T-helper 2 cell treated with Interferon-gamma antibody and Interleukin-4, amounts not matched to agents 5 μg/mL and 100 μg/mL, for 36 hours (primary cell): ENCODE measurements around the gene CTSE.

Experiments
- DNase-seq: peaks from one replicate; pipeline ENCODE4 v3.0.0; 2021; ENCODE audit warnings: low spot score
- H3K27ac Mint-ChIP-seq: one replicate; pipeline ENCODE4 v1.8.0; 2021; ENCODE audit warnings: mild to moderate bottlenecking, mixed read lengths
- H3K27me3 Mint-ChIP-seq: one replicate; pipeline ENCODE4 v1.8.0; 2021; ENCODE audit warnings: low read depth, mixed read lengths
- H3K36me3 Mint-ChIP-seq: one replicate; pipeline ENCODE4 v1.8.0; 2021; ENCODE audit warnings: low read depth, mixed read lengths
- H3K4me1 Mint-ChIP-seq: one replicate; pipeline ENCODE4 v1.8.0; 2021; ENCODE audit warnings: low read depth, mixed read lengths
- H3K4me3 Mint-ChIP-seq: one replicate; pipeline ENCODE4 v1.8.0; 2022; ENCODE audit warnings: mild to moderate bottlenecking, moderate library complexity, mixed read lengths
- H3K9me3 Mint-ChIP-seq: one replicate; pipeline ENCODE4 v1.8.0; 2021; ENCODE audit warnings: mixed read lengths

CTSE gene

DNA sequence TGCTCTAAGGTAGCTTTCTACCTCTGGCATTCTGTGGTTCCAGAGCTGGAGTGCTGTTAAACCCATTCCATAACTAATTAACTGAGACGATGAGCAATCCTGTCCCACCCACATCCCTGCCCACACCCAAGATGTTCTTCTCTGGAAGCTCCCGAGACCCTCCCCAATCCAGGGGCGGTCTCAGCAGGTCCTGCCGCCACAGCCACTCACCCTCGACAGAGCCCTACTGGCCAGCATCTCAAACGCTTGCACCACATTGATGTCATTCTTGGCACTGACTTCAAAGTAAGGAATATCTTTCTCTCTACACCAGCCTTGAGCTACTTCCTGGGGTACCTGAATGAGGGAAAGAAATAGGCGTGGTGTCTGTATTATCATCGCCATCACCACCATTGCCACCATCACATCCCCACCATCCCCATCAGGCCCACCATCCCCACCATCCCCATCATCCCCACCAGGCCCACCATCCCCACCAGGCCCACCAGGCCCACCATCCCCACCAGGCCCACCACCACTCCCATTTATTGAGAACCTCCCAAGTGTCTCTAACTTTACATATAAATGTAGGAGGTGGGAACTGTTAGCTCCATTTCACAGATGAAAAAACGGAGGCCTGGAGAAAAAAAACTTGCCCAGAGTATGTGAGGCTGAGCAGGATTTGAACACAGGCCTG lies 38.2 kb downstream of the CTSE start:
- peaks cover 5% of the 10 kb centered on the region for H3K27me3 Mint-ChIP-seq
- no peaks in the 10 kb centered on the region for H3K4me1 Mint-ChIP-seq
- no peaks in the 10 kb centered on the region for H3K9me3 Mint-ChIP-seq
- H3K27ac Mint-ChIP-seq: no peak overlapping the region
- H3K4me3 Mint-ChIP-seq: no peak overlapping the region
- no peaks in the 10 kb centered on the region for H3K36me3 Mint-ChIP-seq
- DNase-seq: no peak

DNA sequence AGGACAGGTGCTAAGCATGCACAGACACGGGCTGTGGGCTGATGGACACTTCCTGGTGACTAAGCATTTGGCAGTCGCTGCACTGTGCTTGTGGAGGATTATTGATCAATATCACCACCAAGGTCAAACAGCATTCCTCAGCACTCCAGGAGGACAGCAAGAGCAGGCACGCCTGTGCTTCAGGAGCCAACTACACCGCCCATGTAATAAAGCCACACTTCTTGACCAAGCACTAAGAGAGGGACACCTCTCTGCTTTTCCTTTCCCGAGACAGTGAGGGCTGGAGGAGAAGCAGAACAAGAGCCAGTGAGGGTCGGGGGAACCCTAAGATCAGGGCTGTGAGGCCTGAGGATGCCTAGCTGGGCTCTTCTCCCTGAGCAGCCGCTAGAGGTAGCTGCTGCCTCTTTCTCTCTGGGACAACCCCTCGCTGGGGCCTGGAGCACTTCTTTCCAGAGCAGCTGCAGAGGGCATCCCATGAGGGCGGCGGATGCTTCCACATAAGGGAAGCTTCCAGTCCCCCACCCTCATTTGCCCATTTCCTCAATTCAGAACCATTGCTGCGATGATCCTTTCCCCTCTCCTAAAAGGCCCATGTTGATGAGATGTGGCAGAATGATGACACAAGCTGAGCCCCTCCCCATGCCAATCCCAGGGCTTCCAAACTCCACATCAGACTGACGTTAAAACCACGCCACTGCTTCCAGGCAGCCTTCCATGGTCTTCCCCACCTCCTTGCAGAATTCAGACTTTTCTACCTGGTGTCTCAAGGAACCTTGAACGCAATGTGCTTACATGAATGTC lies 39.6 kb downstream of the CTSE start:
- DNase-seq: peak; percentile 12
- no peak overlapping the region for H3K27ac Mint-ChIP-seq

GRCh38 chr1:205981257-205981656 lies 42.4 kb downstream of the CTSE start:
- Mint-ChIP-seq H3K27ac (no peak overlapping the region), H3K27me3 (no peaks in the 10 kb centered on the region), H3K36me3 (no peaks in the 10 kb centered on the region), H3K4me3 (no peak overlapping the region), H3K9me3 (no peaks in the 10 kb centered on the region), H3K4me1 (no peaks in the 10 kb centered on the region)
- DNase-seq: no peak

More for the DNA sequence above, 39.6 kb downstream of the CTSE start:
- no peaks in the 10 kb centered on the region for H3K9me3 Mint-ChIP-seq
- H3K4me1 Mint-ChIP-seq: no peaks in the 10 kb centered on the region
- no peak overlapping the region for H3K4me3 Mint-ChIP-seq
- H3K36me3 Mint-ChIP-seq: no peaks in the 10 kb centered on the region
- no peaks in the 10 kb centered on the region for H3K27me3 Mint-ChIP-seq

DNA sequence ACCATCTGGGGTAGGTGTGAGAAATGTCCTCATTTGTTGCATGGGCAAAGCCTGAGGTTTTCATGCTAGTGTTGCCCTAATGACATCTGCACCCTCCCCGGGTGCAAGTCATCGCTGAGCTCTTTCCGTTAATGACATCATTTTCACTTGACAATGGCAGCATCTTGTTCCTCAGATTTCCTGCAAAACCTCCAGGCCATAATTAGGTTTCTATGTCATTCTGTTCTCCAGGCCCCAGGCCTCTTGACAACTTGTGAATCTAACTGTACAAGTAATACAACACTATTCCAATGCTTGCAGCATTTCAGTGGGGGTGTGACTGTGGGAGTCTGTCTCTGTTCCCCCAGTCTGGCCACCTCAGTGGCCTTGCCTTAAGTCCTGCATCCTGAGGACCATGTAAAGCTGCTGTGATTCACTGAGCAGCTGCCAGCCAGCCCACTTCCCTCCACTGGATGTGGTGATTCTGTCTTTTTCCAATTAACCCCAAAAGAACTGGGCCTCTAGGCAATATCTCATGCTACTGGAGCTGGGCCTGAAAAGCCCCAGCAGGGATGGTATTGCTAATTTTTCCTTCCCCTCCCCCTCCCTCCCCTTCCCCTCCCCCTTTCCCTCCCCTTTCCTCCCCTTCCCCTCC lies 43.3 kb downstream of the CTSE start:
- no peaks in the 10 kb centered on the region for H3K4me1 Mint-ChIP-seq
- no peak for DNase-seq
- H3K27ac Mint-ChIP-seq: no peak overlapping the region
- no peaks in the 10 kb centered on the region for H3K36me3 Mint-ChIP-seq
- H3K27me3 Mint-ChIP-seq: no peaks in the 10 kb centered on the region
- no peak overlapping the region for H3K4me3 Mint-ChIP-seq
- H3K9me3 Mint-ChIP-seq: no peaks in the 10 kb centered on the region

- H3K27me3 Mint-ChIP-seq: no peaks in the 10 kb centered on the region
- peaks cover 10% of the 10 kb centered on the region for H3K9me3 Mint-ChIP-seq
- no peak overlapping the region for H3K27ac Mint-ChIP-seq
- no peak overlapping the region for H3K4me3 Mint-ChIP-seq
- no peaks in the 10 kb centered on the region for H3K36me3 Mint-ChIP-seq
- no peak for DNase-seq
- H3K4me1 Mint-ChIP-seq: no peaks in the 10 kb centered on the region
These were observed 44.4 kb downstream of the CTSE start for GRCh38 chr1:205979301-205979700.

DNA sequence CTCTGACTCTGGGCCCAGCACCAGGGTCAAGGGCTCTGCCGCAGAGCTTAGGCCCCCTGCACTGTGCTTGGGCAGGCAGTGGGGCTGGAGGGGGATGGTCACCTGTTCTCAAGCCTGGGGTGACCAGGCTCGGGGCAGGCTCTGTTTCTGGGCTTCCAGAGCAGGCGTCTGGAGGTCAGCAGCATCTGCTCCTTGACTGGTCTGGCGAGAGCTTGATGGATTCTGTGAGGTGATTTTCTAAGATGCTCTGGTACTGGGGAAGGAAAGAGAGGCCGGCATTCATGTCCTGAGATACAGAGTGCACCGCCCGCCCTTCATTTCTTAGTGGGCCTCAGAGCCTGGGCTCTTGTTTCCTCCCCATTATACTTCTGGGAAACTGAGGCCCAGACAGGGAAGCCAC lies 45.0 kb downstream of the CTSE start:
- Mint-ChIP-seq H3K27ac (no peak overlapping the region), H3K4me3 (no peak overlapping the region), H3K4me1 (no peaks in the 10 kb centered on the region), H3K36me3 (no peaks in the 10 kb centered on the region), H3K9me3 (peaks cover 16% of the 10 kb centered on the region), H3K27me3 (no peaks in the 10 kb centered on the region)
- DNase-seq: no peak

GRCh38 chr1:205977402-205978014 lies 46.2 kb downstream of the CTSE start:
- Mint-ChIP-seq H3K27ac (no peak overlapping the region), H3K4me1 (no peaks in the 10 kb centered on the region), H3K27me3 (no peaks in the 10 kb centered on the region), H3K4me3 (no peak overlapping the region), H3K9me3 (peaks cover 18% of the 10 kb centered on the region), H3K36me3 (no peaks in the 10 kb centered on the region)
- peak; percentile 55 for DNase-seq

DNA sequence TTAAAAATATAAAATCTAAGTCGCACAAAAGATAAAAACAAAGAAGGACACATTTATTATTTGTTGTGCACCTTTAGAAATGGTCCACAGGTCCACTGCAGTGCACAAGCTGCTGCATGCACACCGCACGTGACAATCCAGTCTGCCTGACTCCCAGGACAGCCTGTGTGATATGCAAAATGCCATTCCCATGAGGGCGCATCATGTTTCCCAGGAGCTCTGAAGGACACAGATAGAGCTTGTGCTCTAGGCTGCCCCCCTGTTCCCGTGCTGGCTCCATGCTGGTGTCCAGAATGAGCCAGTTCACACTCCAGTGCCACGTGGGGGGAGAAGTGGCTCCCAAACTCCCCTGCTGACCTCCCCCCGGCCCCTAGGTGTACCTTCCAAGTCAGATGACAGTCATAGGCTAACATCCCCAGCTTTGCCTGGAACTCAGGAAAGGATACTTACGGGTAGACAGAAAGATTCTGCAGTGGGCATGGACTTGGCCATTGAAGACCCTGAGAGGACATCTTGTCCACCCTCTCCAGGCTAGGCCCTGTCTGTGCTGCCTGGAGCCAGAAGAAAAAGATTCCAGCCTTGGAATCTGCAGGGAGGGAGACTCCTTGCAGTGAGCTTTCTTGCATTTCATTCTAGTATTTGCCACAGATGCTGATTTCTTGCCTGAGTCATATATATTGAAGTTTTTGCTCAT lies 46.8 kb downstream of the CTSE start:
- no peak overlapping the region for H3K4me3 Mint-ChIP-seq
- no peaks in the 10 kb centered on the region for H3K36me3 Mint-ChIP-seq
- H3K27me3 Mint-ChIP-seq: no peaks in the 10 kb centered on the region
- DNase-seq: no peak
- no peaks in the 10 kb centered on the region for H3K4me1 Mint-ChIP-seq
- H3K9me3 Mint-ChIP-seq: peaks cover 18% of the 10 kb centered on the region
- no peak overlapping the region for H3K27ac Mint-ChIP-seq

- Mint-ChIP-seq H3K4me1 (no peaks in the 10 kb centered on the region), H3K36me3 (no peaks in the 10 kb centered on the region), H3K27ac (no peak overlapping the region), H3K4me3 (no peak overlapping the region), H3K27me3 (no peaks in the 10 kb centered on the region), H3K9me3 (peaks cover 18% of the 10 kb centered on the region)
- no peak for DNase-seq
These were observed 47.7 kb downstream of the CTSE start for GRCh38 chr1:205976036-205976435.

- no peak for DNase-seq
- Mint-ChIP-seq H3K27ac (no peak overlapping the region), H3K27me3 (no peaks in the 10 kb centered on the region), H3K4me3 (no peak overlapping the region), H3K9me3 (peaks cover 18% of the 10 kb centered on the region), H3K4me1 (no peaks in the 10 kb centered on the region), H3K36me3 (no peaks in the 10 kb centered on the region)
These were observed 48.2 kb downstream of the CTSE start for GRCh38 chr1:205975387-205975998.

DNA sequence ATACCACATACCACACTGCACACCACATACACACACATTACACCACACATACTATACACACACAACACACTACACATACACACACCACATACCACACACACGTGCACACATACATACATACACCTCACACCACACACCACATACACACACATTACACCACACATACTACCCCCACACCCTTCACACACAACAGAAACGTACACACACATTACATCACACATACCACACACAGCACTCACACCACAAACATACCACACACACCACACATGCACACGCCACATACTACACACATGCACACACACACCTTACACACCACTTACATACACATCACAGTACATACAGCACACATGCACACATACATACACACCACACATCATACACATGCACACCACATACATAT lies 49.0 kb downstream of the CTSE start:
- Mint-ChIP-seq H3K9me3 (peaks cover 18% of the 10 kb centered on the region), H3K4me1 (no peaks in the 10 kb centered on the region), H3K27me3 (no peaks in the 10 kb centered on the region), H3K36me3 (no peaks in the 10 kb centered on the region), H3K4me3 (no peak overlapping the region), H3K27ac (no peak overlapping the region)
- DNase-seq: no peak

DNA sequence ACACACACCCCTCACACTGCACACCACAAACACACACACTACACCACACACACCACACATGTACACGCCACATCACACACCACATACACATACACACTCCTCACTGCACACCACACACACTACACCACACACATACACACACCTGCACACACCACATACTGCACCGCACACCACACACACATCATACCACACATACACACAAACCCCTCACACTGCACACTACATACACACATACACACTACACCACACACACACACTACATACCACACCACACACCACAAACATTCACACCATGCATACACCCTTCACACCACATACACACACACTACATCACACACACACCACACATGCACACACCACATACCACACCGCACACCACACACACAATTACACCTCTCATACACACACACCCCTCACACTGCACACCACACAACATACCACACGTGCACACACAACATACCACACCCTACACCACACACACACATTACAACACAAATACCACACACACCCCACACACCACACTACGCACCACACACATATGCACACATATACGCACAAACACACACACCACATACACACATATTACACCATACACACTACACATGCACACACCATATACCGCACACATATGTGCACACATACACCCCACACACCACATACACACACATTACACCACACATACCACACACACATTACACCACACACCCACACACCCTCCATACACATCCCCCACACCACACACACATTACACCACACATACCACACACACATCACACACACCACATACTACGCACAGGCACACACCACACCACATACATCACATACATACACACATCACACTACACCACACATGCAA lies 50.1 kb downstream of the CTSE start:
- H3K27ac Mint-ChIP-seq: no peak overlapping the region
- H3K4me3 Mint-ChIP-seq: no peak overlapping the region
- peaks cover 18% of the 10 kb centered on the region for H3K9me3 Mint-ChIP-seq
- H3K27me3 Mint-ChIP-seq: no peaks in the 10 kb centered on the region
- no peak for DNase-seq
- no peaks in the 10 kb centered on the region for H3K36me3 Mint-ChIP-seq
- no peaks in the 10 kb centered on the region for H3K4me1 Mint-ChIP-seq
